GM12891 (cell line): ENCODE data around the gene NFE2L2.

Experiments
- DNase-seq: peaks from one replicate; pipeline ENCODE4 v3.0.0; 2011; ENCODE audit warnings: low spot score; ENCODE audit not compliant: insufficient read length
- FAIRE-seq: peaks from 2 replicates; lab custom pipeline; 2011; peaks lifted over from hg19 to GRCh38; lab: Jason Lieb, UNC
- PAX5 ChIP-seq: IDR thresholded peaks from 2 replicates; pipeline ENCODE4 v1.6.1; 2011; ENCODE audit warnings: low read length, moderate library complexity, mild to moderate bottlenecking; ENCODE audit not compliant: insufficient read depth, severe bottlenecking
- POLR2A ChIP-seq: IDR thresholded peaks from 2 replicates; pipeline ENCODE4 v1.6.1; 2011; ENCODE audit warnings: low read depth, low read length, control low read depth
- POLR2AphosphoS5 ChIP-seq: IDR thresholded peaks from 2 replicates; pipeline ENCODE4 v1.6.1; 2011; ENCODE audit warnings: low read depth, low read length, control low read depth
- POU2F2 ChIP-seq: IDR thresholded peaks from 2 replicates; pipeline ENCODE4 v1.6.1; 2011; ENCODE audit warnings: low read depth, mild to moderate bottlenecking, control low read depth, low read length, moderate library complexity
- SPI1 ChIP-seq: IDR thresholded peaks from 2 replicates; pipeline ENCODE4 v1.6.1; 2011; ENCODE audit warnings: low read depth, low read length, control low read depth
- TAF1 ChIP-seq: IDR thresholded peaks from 2 replicates; pipeline ENCODE4 v1.6.1; 2011; ENCODE audit warnings: low read depth, low read length, control low read depth

Gene NFE2L2

DNA sequence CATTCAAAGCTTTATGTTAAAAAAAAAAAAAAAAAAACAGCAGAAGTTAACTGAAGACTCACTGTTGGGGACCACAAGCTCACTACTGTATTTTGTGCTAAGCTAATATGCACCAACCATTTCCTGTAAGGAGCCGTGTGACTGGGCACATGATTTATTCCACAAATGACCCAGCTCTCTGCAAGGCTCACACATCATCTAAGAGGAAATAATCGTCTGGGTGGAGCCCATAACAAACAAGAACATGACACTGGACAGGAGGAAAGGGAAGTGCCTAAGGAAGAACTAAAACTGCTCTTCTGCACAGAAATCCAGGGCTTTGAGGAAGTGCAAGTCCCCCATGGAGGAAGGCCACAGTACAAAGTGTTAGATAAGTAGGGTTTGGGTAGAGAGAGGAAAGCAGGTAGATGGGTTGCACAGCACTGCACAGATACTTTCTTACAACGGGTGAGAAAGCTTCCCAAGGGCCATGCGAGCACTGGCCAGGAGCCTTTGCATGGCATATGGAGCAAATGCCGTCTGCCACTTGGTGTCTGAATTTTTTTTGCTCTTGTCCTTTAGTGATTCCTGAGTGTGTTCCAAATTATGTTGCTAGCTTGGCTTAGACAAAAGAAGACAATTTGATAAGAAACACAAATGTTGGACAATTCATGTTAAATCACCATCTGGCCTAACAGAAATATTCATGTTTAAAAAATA, 24.4 kb downstream of the NFE2L2 start:
- no peak for TF ChIP-seq POU2F2
- TF ChIP-seq POLR2AphosphoS5, result no peak; the same call in 1 of the 2 replicates
- TF ChIP-seq POLR2A, result no peak
- TF ChIP-seq TAF1, result no peak
- TF ChIP-seq SPI1, result peak; percentile 78
- no peak for TF ChIP-seq PAX5
- no peak for DNase-seq
- peak; percentile 41 for FAIRE-seq

GRCh38 chr2:177239053-177239452, 25.5 kb downstream of the NFE2L2 start:
- TF ChIP-seq SPI1 (no peak), POLR2A (no peak), POU2F2 (no peak), TAF1 (no peak), PAX5 (no peak), POLR2AphosphoS5 (no peak)
- DNase-seq (no peak), FAIRE-seq (no peak)

- no peak for FAIRE-seq
- TF ChIP-seq POU2F2, result no peak
- no peak for TF ChIP-seq POLR2A
- no peak for TF ChIP-seq PAX5
- TF ChIP-seq TAF1, result no peak
- no peak for TF ChIP-seq POLR2AphosphoS5
- TF ChIP-seq SPI1, result no peak
- no peak for DNase-seq
Observed at GRCh38 chr2:177237932-177238331, 26.6 kb downstream of the NFE2L2 start.

- TF ChIP-seq POLR2AphosphoS5 (no peak), POLR2A (peak; percentile 27; the same call in 1 of the 2 replicates), POU2F2 (no peak), TAF1 (no peak), SPI1 (no peak), PAX5 (no peak)
- FAIRE-seq (no peak), DNase-seq (no peak)
Observed at GRCh38 chr2:177235855-177236437, 28.6 kb downstream of the NFE2L2 start.

DNA sequence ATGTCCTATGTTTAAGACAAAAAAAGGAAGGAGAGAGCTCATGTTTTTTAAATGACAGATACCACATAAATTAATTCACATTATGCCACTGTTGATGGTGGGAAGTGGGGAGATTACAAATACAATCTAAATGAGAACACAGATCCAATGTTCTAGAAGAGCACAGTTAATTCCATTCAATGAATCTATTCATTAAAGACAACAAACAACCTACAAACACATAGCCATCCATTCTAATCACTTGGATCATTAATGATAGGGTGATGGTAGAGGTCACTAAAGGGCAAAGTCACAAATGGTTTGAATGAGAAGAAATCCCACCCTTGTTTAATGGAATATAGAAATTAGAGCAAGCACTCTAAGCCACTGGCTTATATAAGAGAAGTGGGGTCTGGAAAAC, 30.3 kb downstream of the NFE2L2 start:
- DNase-seq (no peak), FAIRE-seq (no peak)
- TF ChIP-seq POU2F2 (no peak), PAX5 (no peak), POLR2AphosphoS5 (no peak), SPI1 (no peak), TAF1 (no peak), POLR2A (no peak)

GRCh38 chr2:177232098-177232704, 32.3 kb downstream of the NFE2L2 start:
- FAIRE-seq, result no peak
- DNase-seq, result no peak
- TF ChIP-seq PAX5 (no peak), SPI1 (no peak), POU2F2 (no peak), POLR2A (no peak), TAF1 (no peak), POLR2AphosphoS5 (no peak; the same call in 1 of the 2 replicates)

DNA sequence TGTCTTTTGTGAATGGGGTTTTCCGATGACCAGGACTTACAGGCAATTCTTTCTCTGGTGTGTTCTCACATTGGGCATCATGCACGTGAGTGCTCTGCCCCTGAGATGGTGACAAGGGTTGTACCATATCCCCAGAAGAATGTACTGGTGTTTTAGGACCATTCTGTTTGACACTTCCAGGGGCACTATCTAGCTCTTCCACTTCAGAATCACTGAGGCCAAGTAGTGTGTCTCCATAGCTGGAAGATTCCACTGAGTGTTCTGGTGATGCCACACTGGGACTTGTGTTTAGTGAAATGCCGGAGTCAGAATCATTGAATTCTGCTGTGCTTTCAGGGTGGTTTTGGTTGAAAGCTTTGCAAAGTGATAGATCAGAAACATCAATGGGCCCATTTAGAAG, 33.3 kb downstream of the NFE2L2 start:
- FAIRE-seq (no peak), DNase-seq (no peak)
- TF ChIP-seq TAF1 (no peak), POU2F2 (no peak), PAX5 (no peak), POLR2AphosphoS5 (no peak; the same call in 1 of the 2 replicates), SPI1 (no peak), POLR2A (peak; percentile 59; the same call in 1 of the 2 replicates)

- DNase-seq, result no peak
- TF ChIP-seq POLR2AphosphoS5, result peak; percentile 87
- TF ChIP-seq POLR2A, result peak; percentile 82
- no peak; the same call in 1 of the 2 replicates for TF ChIP-seq POU2F2
- no peak for FAIRE-seq
Observed at GRCh38 chr2:177229442-177230242, 34.9 kb downstream of the NFE2L2 start.
